GM12873 (cell line): ENCODE results near the gene ZBTB17.

ENCODE experiments used
- TF ChIP-seq, protein P1 (sequence below): IDR thresholded peaks from 2 replicates; pipeline ENCODE4 v1.5.1; 2012; ENCODE audit warnings: low read depth, mild to moderate bottlenecking, moderate library complexity, low read length, control low read depth; ENCODE audit not compliant: insufficient read depth; ENCODE audit errors: missing control alignments

ZBTB17 gene

DNA sequence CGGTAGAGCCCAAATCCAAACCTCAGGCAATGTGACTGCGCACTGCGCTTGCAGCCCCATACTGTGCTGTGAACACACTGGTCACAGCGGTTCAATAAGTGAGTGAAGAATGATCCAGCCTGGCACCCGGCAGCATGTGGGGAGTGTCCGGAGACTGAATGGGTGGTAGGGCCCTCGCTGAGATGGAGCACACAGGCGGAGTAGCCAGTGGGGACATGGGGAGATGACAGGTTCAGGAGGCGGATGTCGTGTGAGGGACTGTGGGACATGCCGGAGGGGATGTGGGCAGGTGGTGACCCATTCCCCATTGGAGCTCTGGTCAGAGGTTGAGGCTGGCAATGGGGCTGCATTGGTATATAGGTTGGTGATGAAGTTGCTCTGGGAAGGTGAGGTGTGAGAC, 33.8 kb upstream of the ZBTB17 start:
- TF ChIP-seq, protein P1, sequence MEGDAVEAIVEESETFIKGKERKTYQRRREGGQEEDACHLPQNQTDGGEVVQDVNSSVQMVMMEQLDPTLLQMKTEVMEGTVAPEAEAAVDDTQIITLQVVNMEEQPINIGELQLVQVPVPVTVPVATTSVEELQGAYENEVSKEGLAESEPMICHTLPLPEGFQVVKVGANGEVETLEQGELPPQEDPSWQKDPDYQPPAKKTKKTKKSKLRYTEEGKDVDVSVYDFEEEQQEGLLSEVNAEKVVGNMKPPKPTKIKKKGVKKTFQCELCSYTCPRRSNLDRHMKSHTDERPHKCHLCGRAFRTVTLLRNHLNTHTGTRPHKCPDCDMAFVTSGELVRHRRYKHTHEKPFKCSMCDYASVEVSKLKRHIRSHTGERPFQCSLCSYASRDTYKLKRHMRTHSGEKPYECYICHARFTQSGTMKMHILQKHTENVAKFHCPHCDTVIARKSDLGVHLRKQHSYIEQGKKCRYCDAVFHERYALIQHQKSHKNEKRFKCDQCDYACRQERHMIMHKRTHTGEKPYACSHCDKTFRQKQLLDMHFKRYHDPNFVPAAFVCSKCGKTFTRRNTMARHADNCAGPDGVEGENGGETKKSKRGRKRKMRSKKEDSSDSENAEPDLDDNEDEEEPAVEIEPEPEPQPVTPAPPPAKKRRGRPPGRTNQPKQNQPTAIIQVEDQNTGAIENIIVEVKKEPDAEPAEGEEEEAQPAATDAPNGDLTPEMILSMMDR, result no peak

DNA sequence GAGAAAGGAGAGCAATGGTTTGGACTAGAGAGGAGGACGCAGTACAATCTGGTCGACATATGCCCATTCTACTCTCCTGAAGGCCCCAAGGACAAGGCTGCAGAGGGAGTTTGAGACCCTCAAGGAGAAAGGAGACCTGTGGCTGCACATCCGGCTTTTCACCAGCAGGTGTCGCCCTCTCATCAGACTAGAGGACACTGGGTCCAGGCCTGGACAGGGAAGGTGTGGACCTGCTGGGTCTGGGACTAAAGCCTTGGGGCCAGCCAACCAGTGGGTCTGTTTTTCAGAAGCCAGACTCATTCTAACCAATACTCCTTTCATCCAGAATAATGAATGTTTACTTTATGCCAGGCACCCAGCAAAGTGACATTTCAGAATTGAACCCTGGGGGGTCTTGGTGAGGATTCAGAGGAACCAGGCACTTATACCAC, 33.1 kb upstream of the ZBTB17 start:
- TF ChIP-seq, protein P1, result peak; percentile 99

DNA sequence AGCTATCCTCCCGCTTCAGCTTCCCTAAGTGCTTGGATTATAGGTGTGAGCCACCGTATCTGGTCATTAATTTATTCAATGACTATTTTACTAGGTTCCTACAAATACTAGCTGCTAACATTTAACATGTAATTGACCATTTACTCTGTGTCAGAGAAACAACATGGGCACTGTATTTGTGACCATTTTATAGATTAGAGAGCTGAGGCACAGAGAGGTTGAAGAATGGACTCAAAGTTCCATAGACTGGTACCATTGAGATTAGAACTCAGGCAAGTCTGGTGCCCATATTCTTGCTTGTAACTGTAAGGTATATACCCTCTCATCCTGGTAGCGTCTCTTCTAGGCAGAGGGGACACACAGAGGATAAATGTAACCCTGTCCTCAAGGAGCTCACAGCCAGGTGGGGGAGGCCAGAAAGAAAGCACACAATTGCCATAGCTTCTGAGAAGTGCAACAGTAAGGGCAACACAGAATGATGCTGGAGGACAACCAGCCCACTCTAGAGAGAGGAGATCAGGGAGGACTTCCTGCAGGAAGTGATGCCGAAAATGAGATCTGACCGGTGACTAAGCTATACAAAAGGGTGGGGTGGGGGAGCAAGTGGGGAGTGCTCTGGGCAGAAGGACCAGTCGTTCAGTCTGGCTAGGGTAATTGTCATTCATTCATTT, 31.9 kb upstream of the ZBTB17 start:
- TF ChIP-seq, protein P1, result no peak

DNA sequence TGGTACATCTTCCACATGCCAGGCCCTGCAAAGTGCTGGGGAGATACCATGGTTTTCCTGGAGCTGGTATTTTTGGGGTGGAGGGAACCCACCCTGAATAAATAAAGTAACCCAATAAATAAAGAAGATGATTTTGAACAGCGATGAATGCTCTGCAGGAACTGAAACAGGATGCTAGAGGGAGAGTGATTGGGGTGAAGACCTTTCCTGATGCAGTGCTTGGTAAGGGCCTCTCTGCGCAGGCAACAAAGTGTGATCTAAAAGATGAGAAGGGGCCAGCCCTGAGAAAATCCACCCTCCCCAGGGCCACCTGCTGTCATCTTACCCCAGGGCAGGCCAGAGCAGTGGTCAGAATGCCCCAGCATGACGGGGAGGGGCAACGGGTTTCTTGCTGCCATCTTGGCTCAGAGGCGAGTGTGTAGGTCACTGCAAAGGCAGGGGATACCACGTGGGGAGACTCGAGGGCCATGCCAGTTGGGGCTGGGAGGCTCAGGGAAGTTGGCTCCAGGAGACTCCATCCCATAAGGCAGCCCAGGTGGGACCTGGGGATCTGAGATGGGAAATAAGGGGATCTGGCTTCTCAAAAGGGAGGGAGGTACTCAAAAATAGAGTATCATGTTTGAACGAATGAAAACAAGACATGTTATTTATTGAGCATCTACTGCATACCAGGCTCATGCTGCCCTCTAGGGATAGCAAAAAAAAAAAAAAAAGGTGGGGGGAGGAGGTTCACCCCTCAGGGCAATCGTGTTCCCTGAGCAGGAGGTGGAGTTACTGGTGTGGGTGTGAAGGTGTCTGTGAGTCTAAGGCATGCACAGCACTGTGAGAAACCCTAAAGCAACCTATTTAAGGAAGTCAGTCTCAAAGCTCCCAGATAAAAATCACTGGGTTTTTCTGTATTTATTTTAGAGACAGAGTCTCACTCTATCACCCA, 30.9 kb upstream of the ZBTB17 start:
- TF ChIP-seq, protein P1, result peak; percentile 47

DNA sequence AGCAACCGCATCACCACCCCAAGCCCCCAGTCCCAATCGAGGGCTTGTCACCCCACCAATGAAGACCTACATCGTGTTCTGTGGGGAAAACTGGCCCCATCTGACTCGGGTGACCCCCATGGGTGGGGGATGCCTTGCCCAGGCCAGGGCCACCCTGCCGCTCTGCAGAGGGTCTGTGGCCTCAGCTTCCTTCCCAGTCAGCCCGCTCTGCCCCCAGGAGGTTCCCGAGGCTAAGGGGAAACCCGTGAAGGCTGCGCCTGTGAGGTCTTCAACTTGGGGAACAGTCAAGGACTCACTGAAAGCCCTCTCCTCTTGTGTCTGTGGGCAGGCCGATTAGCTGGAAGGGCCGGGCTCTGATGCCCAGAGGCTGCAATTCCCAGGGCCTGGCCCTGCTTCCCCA, 30.1 kb upstream of the ZBTB17 start:
- TF ChIP-seq, protein P1, result no peak

DNA sequence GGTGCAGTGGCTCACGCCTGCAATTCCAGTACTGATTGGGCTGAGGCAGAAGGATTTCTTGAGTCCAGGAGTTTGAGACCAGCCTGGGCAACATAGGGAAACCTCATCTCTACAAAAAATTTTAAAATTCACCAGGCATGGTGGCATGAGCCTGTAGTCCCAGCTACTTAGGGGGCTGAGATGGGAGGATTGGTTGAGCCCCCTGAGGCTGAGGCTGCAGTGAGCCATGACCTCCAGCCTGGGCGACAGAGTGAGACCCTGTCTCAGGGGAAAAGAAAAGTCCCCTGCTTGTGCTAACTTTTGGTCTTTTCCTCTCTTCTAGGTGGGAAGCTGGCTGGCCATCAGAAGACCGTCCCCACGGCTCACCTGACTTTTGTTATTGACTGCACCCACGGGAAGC, 29.7 kb upstream of the ZBTB17 start:
- TF ChIP-seq, protein P1, result no peak

DNA sequence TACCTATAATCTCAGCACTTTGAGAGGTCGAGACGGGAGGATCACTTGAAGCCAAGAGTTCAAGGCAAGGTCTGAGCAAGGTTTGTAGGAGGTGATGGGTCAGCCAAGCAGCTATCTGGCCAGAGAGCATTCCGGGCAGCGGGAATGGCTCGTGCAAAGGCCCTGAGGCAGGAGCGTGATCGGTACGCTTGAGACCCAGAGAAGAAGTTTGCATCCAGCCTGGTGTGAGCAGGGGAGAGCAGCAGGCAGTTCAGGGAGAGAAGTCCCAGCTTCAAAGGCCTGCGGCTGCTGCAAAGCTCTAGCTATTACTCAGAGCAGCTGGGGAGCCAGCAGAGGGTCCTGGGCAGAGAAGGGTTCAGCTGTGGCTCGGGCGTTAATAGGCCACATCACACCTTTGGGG, 23.0 kb upstream of the ZBTB17 start:
- TF ChIP-seq, protein P1, result no peak
